GM12878 (cell line): ENCODE results near the gene AMDHD2. TPM values are rescaled to one million over a fixed set of nuclear protein-coding genes. Genes with fewer than 3 reads are reported as not detected.

ENCODE experiments used
- ATAC-seq: fragments of 200-7000 bp; cut with Tn5 transposase; 3 replicates; pipeline ENCODE4 v1.9.1; 2020; ENCODE audit warnings: mild to moderate bottlenecking, moderate library complexity
- BruUV-seq: library from RNA; stranded (reverse); fragments of 400-500 nt; replicated peaks from 2 replicates; lab custom pipeline; 2021; lab: Mats Ljungman, UMichigan
- CTCF ChIA-PET: fragments of 300-600 bp; sonication (Branson Sonifier 250); formaldehyde crosslinking; extraction: SDS; loops from one replicate; lab custom pipeline; 2021; ENCODE audit warnings: inconsistent platforms; lab: Yijun Ruan, JAX
- POLR2A ChIA-PET: fragments of 350-600 bp; formaldehyde crosslinking; extraction: SDS; loops from one replicate; lab custom pipeline; 2021; ENCODE audit warnings: inconsistent platforms; lab: Charles Lee
- RAD21 ChIA-PET: fragments of 300-600 bp; sonication (Branson Sonifier 250); formaldehyde crosslinking; loops from one replicate; lab custom pipeline; 2023; ENCODE audit warnings: antibody characterized with exemption; ENCODE audit not compliant: unreplicated experiment; lab: Charles Lee
- SMC1A ChIA-PET: fragments of 300-600 bp; sonication (Branson Sonifier 250); formaldehyde crosslinking; loops from one replicate; lab custom pipeline; 2023; ENCODE audit not compliant: unreplicated experiment, uncharacterized antibody; lab: Charles Lee
- DNase-seq: peaks from one replicate; pipeline ENCODE4 v3.0.0-alpha.2; 2011; ENCODE audit warnings: low read depth, low spot score
- FAIRE-seq: peaks from 3 replicates; lab custom pipeline; 2011; peaks lifted over from hg19 to GRCh38; lab: Jason Lieb, UNC
- H2AFZ ChIP-seq: 2 replicates; pipeline ENCODE4 v1.6.0; 2011; ENCODE audit warnings: low read depth, low read length, control low read depth; ENCODE audit not compliant: control insufficient read depth
- H3K27ac ChIP-seq: 2 replicates; pipeline ENCODE4 v1.5.1; 2011; ENCODE audit warnings: control low read depth; ENCODE audit not compliant: control insufficient read depth, insufficient read depth
- H3K27me3 ChIP-seq, 2 experiments: replicated peaks in 1 of 2; 2 replicates each; pipeline versions ENCODE4 v1.6.0 to v1.6.1; 2011; ENCODE audit warnings: low read length in 1 of 2; ENCODE audit not compliant: control insufficient read depth in 2 of 2, insufficient read depth in 2 of 2
- H3K36me3 ChIP-seq, 2 experiments: 2 replicates each; pipeline ENCODE4 v1.5.1; 2011; ENCODE audit warnings: low read length in 1 of 2; ENCODE audit not compliant: control insufficient read depth in 2 of 2, insufficient read depth in 2 of 2
- H3K4me1 ChIP-seq: 2 replicates; pipeline ENCODE4 v1.6.1; 2011; ENCODE audit warnings: mild to moderate bottlenecking, low read length, moderate library complexity, mixed read lengths; ENCODE audit not compliant: control insufficient read depth, insufficient read depth
- H3K4me2 ChIP-seq: 2 replicates; pipeline ENCODE4 v1.6.0; 2011; ENCODE audit warnings: control low read depth; ENCODE audit not compliant: control insufficient read depth, insufficient read depth
- H3K4me3 ChIP-seq: fragments of 200-600 bp; sonication (generic); 2 replicates; pipeline ENCODE4 v1.5.1; 2016
- H3K79me2 ChIP-seq: 2 replicates; pipeline ENCODE4 v1.6.0; 2011; ENCODE audit warnings: low read length; ENCODE audit not compliant: control insufficient read depth, insufficient read depth
- H3K9ac ChIP-seq: 2 replicates; pipeline ENCODE4 v1.8.0; 2011; ENCODE audit warnings: low read length, control low read depth, mixed read lengths; ENCODE audit not compliant: control insufficient read depth, insufficient read depth
- H3K9me3 ChIP-seq: replicated peaks from 3 replicates; pipeline ENCODE4 v1.5.1; 2011; ENCODE audit warnings: mild to moderate bottlenecking, low read length; ENCODE audit not compliant: control insufficient read depth, insufficient read depth
- H4K20me1 ChIP-seq: 2 replicates; pipeline ENCODE4 v1.6.0; 2011; ENCODE audit not compliant: control insufficient read depth, insufficient read depth
- CREB1 ChIP-seq: IDR thresholded peaks from 2 replicates; pipeline ENCODE4 v1.6.1; 2012; ENCODE audit warnings: low read depth, mild to moderate bottlenecking, inconsistent platforms
- CUX1 ChIP-seq: IDR thresholded peaks from 2 replicates; pipeline ENCODE4 v1.6.1; 2012; ENCODE audit warnings: improper control_type of control experiment, low read depth, low read length; ENCODE audit not compliant: insufficient replicate concordance
- ELK1 ChIP-seq: IDR thresholded peaks from 2 replicates; pipeline ENCODE4 v1.6.1; 2012; ENCODE audit warnings: low read depth, low read length, improper control_type of control experiment
- LARP7 ChIP-seq: fragments of 450-650 bp; IDR thresholded peaks from 2 replicates; pipeline ENCODE4 v1.6.1; 2017; ENCODE audit warnings: mild to moderate bottlenecking
- MAX ChIP-seq: IDR thresholded peaks from 2 replicates; pipeline ENCODE4 v1.6.1; 2012; ENCODE audit warnings: low read depth, low read length, improper control_type of control experiment
- MTA2 ChIP-seq: fragments of 450-650 bp; IDR thresholded peaks from 2 replicates; pipeline ENCODE4 v1.6.1; 2016; ENCODE audit warnings: low read depth, mild to moderate bottlenecking, moderate library complexity
- NFIC ChIP-seq: IDR thresholded peaks from 2 replicates; pipeline ENCODE4 v1.6.1; 2012; ENCODE audit warnings: low read depth, mild to moderate bottlenecking, inconsistent platforms, low read length, moderate library complexity
- RBBP5 ChIP-seq: fragments of 200-600 bp; sonication (generic); conservative IDR thresholded peaks from 2 replicates; pipeline ENCODE4 v1.6.1; 2016
- SMARCA5 ChIP-seq: fragments of 450-650 bp; IDR thresholded peaks from 2 replicates; pipeline ENCODE4 v1.6.1; 2017; ENCODE audit warnings: mild to moderate bottlenecking
- STAT3 ChIP-seq: IDR thresholded peaks from 2 replicates; pipeline ENCODE4 v1.6.1; 2011; ENCODE audit warnings: low read depth, low read length, improper control_type of control experiment
- ZSCAN29 ChIP-seq: fragments of 450-650 bp; IDR thresholded peaks from 2 replicates; pipeline ENCODE4 v1.6.1; 2017; ENCODE audit warnings: mild to moderate bottlenecking, moderate library complexity
- WGBS: methylation state at CpG from one replicate; pipeline ENCODE4 v1.1.6; 2016; ENCODE audit warnings: low lambda C conversion rate; ENCODE audit not compliant: insufficient replicate concordance, insufficient coverage; ENCODE audit errors: missing lambda C conversion rate; 5-methylcytosine and 5-hydroxymethylcytosine counted together
- in situ Hi-C: fragments of 300-500 bp; cut with MboI; formaldehyde crosslinking; loops from 9 replicates; pipeline ENCODE4 v1.14.3; 2018; ENCODE audit warnings: mixed read lengths
- intact Hi-C: fragments of 100-400 bp; cut with micrococcal nuclease; formaldehyde crosslinking; loops from one replicate; pipeline ENCODE4 v1.14.2; 2022; ENCODE audit not compliant: unreplicated experiment
- polyA plus RNA-seq, 11 experiments: library from polyadenylated mRNA; depleted of rRNA in 4 of 11; unstranded in 6 of 11; stranded (reverse) in 5 of 11; fragments of >200 nt; fragmentation: Nextera tagmentation in 4 of 11; fragmentation: Illumina TruSeq in 1 of 11; extraction: Ambion mirVana in 4 of 11; extraction: Trizol in 1 of 11; gene quantifications; 1 replicate in 1 of 11; 2 replicates in 10 of 11; pipeline versions ENCODE4 v1.2.1 to v1.2.3, GENCODE V29; 2011 to 2016; ENCODE audit warnings: inconsistent platforms in 2 of 11, missing spikeins in 2 of 11, low read depth in 1 of 11
- total RNA-seq, 4 experiments: library from RNA; depleted of rRNA in 3 of 4; stranded (reverse); fragments of >200 nt in 3 of 4; fragmentation: Illumina TruSeq in 1 of 4; extraction: Trizol in 1 of 4; gene quantifications; 2 replicates each; pipeline versions ENCODE4 v1.2.1 to v1.2.3, GENCODE V29; 2013 to 2021

AMDHD2 gene
- total and polyA plus RNA-seq, 10 of the 15 experiments (the other 5 are each of a cell fraction or from before 2014, with no cell fraction given) = 0.60 to 41.8 (median 24.3) TPM; not detected in 1

- no TSS peak for BruUV-seq
- 73% methylated on average over 20 of the region's 24 CpGs for WGBS
These were observed 8.9 kb upstream of the AMDHD2 start for GRCh38 chr16:2511128-2511800.

More at GRCh38 chr16:2511128-2511800, 8.9 kb upstream of the AMDHD2 start:
- no peak overlapping the region for H3K4me2 ChIP-seq
- RAD21 ChIA-PET = interaction anchor here (2.3 kb wide), 1 partner anchor 10 kb away, joined by 11 read pairs; no protein-coding TSS in a partner anchor
- CTCF ChIA-PET = interaction anchor here (1.5 kb wide), 1 partner anchor 21 kb away, joined by 4 read pairs; no protein-coding TSS in a partner anchor
- TF ChIP-seq MTA2 (no peak), ELK1 (no peak), RBBP5 (no peak), ZSCAN29 (no peak), CUX1 (no peak), STAT3 (no peak), NFIC (no peak), CREB1 (no peak), LARP7 (no peak), SMARCA5 (no peak), MAX (no peak)
- POLR2A ChIA-PET = interaction anchor here (0.8 kb wide), 1 partner anchor 26 kb away, joined by 4 read pairs; the partner anchor contains the start of gene PDPK1
- SMC1A ChIA-PET = no interaction called here
- no peak for FAIRE-seq
- H3K9me3 ChIP-seq = no peaks in the 10 kb centered on the region
- peaks cover 6% of the 10 kb centered on the region; the same call in 1 of the 2 replicates for H4K20me1 ChIP-seq
- ATAC-seq = no peak
- intact Hi-C loops = no loop called here
- no peak overlapping the region for H3K27ac ChIP-seq
- peaks cover 0 to under 1% of the 10 kb centered on the region in 2 experiments; a peak in 1 of 4 replicates for H3K36me3 ChIP-seq
- no peak overlapping the region for H2AFZ ChIP-seq
- H3K79me2 ChIP-seq = peaks cover 25% of the 10 kb centered on the region
- H3K27me3 ChIP-seq = no peaks in the 10 kb centered on the region
- H3K4me3 ChIP-seq = no peak overlapping the region
- peaks cover 46% of the 10 kb centered on the region for H3K4me1 ChIP-seq
- in situ Hi-C loops = no loop called here
- DNase-seq = no peak
- no peak overlapping the region for H3K9ac ChIP-seq
